Left lobe of liver (tissue), 2 donors: ENCODE measurements around the gene PCNA. TPM values are rescaled to one million over a fixed set of nuclear protein-coding genes. Genes with fewer than 3 reads are reported as not detected.

ENCODE experiments used
- ATAC-seq: fragments of 200-7000 bp; cut with Tn5 transposase; one replicate; pipeline ENCODE4 v1.9.1; 2020; ENCODE audit warnings: mild to moderate bottlenecking, moderate library complexity
- DNase-seq: peaks from one replicate; pipeline ENCODE4 v3.0.0-alpha.2; 2020; ENCODE audit warnings: low spot score
- total RNA-seq: library from RNA; stranded (reverse); gene quantifications from one replicate; pipeline ENCODE4 v1.2.1, GENCODE V29; 2021
- donor health status: DM: no; HTN: no; CAD: no; lungs with moderate emphysema.
- donor health status: DM: no; HTN: yes; CAD: no.

PCNA gene
- 18.5 TPM for total RNA-seq

DNA sequence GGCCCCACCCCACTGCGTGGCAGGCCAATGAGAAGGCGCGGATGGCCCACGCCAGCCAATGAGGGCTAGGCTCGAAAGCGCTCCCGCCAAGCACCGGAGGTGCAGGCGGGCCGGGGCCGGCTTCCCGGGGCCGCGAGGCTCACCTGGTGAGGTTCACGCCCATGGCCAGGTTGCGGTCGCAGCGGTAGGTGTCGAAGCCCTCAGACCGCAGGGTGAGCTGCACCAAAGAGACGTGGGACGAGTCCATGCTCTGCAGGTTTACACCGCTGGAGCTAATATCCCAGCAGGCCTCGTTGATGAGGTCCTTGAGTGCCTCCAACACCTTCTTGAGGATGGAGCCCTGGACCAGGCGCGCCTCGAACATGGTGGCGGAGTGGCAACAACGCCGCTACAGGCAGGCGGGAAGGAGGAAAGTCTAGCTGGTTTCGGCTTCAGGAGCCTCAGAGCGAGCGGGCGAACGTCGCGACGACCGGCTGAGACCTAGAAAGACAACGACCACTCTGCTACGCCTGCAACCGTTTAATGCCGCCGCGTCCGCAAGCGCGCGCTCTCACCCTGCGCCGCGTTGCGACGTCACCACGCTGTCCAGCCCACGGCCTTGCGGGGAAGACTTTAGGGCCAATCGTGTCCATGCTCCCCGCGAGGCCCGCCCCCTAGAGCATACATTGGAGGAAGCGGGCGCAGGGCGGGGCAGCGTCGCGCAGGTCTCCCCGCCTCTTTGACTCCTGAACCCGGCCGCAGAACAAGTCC, at the start of gene PCNA:
TSS of gene PCNA (minus strand) at position 524 of the 750 bp plus-strand sequence. CDS start at position 364, 160 bp downstream.
- DNase-seq: peak; percentile 97
- ATAC-seq: peak; percentile 95

DNA sequence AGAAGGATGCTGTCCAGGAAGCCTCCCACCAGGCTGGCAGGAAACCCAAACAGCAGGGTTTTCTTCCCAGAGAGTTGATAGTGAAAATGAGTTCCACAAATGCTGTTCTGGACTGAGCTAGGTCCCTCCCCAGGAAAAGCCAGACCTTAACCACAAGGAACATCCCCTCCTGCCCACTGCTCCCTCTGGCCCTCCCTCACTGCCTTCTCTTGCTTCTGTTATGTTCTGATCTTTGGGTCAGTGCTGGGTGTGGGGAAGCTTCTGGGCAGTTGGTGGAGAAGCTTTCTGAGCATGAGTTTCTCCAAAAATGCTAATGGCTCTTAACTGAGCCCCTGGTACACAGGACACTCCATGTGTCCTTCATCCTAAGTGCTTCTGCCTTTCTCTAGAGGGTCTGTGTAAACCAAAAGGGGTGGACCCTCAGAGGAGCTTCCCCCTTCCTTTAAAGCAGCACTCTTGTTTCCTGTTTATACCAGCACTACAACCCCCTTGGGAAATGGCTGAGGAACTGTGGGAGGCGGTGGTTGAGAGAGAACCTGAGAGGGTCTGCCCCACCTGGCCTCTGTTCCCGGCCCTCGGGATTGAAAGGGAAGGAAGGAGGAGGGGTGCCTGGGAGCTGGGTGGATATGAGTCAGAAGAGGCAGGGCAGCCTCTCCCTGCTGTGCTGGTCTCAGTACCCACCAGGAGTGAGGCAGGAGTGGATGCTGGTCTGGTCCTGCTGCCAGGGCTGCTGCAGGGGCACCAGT, 49.1 kb upstream of the PCNA start:
- ATAC-seq: no peak
- DNase-seq: no peak

DNA sequence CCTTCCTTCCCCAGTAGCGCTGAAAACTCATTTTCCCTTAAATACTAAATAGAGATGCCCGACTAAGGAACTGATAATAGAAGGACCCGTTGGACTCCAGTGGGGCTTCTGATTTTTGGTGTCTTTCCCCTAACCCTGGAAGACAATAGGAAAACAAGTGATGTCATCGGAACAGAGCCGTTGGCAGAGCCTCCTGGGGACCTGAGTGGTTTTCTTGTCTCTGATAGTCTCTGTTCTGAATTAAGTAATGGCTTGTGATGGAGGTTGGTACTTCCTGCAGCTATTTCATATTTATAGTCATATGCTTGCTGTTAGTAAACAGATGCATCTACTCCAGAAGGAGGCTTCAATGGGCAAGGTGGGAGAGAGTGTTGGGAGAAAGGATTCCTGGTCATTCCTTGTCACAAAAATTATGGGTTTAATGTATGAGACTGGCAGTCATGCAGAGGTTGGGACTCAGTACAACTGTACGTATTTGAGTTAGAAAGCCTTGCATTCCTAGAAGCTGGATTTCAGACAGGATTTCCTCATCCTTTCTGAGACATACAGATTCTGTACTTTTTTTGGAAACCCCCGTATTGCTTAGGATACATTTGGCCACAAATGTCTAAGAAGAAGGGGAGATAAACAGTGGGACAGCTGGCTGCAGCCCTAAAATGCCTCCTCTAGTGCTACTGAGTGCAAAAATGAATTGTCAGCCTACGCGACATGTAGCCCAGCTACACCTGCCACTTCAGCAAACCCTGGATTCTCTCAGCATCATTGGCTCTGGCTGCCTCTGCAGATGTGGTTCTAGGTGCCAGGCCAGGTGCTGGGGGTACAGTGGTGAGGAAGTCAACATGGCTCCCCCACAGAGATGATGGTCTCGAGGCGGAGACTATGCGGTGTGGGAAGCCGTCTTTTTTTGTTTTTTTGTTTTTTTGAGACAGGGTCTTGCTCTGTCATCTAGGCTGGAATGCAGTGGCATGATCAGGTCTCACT, 45.2 kb upstream of the PCNA start:
- DNase-seq (no peak), ATAC-seq (no peak)

DNA sequence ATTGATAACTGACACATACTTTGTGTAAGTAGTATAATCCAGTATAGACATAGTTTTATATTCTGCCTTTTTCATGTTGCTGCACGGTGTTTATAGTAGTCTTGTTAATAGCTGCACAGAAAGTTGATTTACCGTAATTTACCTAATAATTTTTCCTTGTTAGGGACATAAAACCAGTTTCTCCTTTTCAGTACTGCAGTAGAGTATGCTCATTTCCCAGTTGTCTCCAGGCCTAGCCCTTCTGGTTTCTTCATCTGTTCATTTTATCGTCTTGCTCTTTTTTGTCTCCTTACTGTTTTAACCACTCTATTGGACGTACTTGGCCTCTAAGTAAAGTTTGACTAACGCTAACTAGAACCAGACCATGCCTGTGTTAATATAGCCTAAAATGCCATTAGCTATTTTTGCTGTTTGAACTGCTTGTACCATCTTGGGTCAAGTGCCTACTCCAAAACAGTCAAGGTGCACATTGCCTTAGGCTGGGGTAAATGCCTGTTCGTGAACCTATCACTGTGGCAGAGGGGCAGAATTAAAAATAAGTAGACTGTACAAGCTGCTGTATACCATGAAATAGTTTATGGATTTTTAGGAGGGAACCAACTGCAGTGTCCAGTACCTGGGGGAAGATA, 41.9 kb upstream of the PCNA start:
- DNase-seq: no peak
- ATAC-seq: no peak

DNA sequence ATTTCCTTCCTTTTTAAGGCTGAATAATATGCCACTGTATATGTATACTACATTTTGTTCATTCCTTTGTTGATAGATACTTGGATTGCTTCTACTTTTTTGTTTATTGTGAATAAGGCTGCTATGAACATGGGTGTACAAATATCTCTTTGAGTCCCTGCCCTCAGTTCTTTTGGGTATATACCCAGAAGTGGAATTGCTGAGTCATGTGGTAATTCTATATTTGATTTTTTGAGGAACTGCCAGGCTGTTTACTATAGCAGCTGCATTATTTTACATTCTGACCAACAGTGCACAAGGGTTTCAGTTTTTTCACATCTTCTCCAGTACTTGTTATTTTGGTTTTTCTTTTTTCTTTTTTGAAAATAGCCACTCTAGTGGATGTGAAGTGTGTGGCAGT, 41.1 kb upstream of the PCNA start:
- no peak for ATAC-seq
- no peak for DNase-seq

DNA sequence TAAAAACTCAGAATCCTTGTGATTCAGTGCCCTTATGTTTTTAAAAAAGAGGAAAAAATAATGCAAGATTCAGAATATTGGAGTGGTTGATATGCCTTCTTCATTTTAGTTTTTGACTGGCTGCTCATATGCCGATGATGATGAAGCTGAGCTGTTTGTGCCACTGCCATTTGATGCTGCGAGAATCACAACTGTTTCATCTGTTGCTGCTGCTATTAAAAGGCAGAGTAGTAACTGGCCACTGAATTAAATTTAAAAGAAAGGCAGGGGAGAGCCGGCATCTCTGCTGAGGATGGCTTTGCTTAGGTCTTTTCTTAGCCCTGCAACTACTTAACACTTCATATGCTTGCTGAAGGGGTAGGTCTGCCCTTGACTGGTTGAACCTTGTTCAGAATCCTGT, 40.2 kb upstream of the PCNA start:
- DNase-seq (no peak), ATAC-seq (no peak)

DNA sequence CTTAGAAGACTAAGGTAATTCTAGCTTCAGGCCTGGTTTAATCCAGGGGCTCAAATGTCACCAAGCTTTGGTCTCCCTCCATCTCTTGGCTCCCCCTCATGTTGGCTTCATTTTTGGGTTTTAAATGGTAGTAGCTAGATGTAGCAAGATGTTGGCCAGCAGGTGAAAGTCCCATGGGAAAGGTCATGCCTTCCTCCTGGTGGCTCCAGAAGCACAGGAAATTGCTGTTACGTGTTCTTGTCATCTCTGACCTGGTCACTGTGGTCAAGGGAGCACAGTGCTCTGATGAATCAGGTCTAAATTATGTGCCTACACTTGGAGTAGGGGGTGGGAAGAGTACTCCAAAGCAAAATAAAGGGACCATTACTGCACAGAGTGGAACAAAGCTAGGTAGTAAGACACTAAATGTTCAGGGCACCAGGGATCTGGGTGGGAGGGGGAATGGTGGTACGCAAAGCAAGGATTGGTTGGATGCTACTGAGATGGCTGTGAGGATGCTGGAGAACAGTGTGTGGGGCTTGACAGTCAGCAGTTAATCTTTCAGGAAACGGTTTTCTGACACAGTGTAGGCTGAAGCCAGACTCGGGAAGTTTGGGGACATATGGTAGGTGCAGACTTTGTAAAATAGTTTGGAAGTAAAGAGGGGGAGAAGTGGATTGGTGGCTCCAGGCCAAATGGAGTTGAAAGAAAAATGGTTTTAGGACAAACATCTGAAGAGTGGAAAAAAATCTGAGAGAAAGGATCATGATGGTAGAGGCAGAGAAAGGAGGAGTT, 37.1 kb upstream of the PCNA start:
- ATAC-seq (peak; percentile 74), DNase-seq (peak; percentile 61)

DNA sequence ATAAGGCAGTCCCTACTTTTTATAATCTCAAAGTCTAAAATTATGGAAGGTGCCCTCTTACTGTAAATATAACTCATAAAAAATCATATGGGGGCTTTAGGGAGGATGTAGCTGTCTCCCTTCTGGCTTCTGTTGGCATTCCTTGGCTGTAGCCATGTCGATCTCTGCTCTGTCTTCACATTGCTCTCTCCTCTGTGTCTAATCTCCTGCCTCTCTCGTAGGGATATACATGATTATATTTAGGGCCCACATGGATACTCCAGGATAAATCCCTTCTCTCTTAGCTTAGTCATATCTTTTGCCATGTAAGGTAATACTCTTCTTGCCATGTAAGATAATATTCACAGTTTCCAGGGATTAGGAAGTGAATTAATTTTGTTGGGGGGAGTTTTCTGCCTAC, 35.6 kb upstream of the PCNA start:
- no peak for ATAC-seq
- no peak for DNase-seq

DNA sequence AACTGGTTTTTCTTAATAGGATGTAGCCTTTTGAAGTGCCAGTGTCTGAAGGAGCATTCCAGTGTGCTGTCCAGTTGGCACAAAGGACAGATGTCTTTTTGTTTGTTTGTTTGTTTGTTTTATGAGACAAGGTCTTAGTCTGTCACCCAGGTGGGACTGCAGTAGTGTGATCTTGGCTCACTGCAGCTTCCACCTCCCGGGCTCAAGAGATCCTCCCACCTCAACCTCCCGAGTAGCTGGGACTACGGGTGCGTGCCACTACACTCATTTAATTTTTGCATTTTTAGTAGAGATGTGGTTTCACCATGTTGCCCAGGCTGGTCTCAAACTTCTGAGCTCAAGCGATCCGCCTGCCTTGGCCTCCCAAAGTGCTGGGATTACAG, 34.8 kb upstream of the PCNA start:
- no peak for ATAC-seq
- DNase-seq: no peak

DNA sequence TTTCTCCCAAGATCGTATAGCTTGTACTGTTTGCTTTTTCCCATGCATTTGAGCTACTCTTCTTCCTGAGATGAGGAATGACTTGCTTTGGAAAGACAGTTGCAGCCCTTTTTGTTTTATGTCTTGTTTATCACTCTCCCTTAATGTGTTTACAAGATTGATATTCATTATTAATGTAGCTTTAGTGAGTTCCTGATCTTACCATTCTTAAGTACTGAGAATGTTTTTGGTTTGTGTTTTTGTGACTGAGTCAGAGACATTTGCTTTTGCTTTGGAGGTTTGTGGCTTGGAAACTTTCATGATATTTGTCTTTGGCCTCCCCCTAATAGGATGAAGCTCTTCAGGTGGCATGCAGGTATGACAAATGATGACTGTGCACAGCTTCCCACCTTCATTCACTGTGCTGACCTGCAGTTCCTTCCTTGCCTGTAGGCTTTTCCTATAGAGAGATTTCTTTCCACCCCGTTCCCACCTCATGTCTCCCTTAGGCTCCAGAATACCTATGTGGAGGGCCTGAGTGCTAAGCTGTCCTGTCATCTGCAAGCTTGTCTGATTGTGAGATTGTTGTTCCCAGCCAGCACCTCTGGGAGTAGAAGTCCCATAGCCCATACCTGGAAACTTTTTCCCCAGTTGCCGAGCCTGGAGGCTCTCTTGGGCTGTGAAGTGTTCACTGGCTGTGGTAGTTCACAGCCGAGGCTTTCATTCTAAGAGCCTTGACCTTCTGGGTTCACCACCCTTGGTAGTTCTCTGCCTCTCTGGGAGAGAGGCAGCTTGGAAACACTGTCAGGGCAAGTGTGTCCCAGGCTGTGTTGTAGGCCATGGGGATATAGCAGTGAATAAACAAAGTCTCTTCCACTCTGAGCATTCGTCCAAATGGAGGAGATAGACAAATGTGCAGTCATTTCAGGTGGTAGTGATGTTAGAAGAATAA, 34.1 kb upstream of the PCNA start:
- DNase-seq (no peak), ATAC-seq (no peak)

DNA sequence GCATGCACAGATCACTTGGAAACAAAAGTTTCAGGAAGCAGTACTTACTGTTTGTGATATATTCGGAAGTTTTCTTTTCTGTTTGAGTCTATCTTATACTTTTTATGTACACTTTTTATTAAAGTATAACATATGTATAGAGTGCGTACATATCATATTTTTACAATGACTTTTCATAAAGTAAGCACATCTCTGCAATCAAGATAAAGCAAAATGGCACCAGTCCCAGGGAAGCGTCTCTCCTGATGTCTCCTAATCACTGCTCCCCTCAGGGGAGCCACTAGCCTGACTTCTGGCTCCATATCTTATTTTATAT, 33.4 kb upstream of the PCNA start:
- ATAC-seq: no peak
- DNase-seq: no peak

DNA sequence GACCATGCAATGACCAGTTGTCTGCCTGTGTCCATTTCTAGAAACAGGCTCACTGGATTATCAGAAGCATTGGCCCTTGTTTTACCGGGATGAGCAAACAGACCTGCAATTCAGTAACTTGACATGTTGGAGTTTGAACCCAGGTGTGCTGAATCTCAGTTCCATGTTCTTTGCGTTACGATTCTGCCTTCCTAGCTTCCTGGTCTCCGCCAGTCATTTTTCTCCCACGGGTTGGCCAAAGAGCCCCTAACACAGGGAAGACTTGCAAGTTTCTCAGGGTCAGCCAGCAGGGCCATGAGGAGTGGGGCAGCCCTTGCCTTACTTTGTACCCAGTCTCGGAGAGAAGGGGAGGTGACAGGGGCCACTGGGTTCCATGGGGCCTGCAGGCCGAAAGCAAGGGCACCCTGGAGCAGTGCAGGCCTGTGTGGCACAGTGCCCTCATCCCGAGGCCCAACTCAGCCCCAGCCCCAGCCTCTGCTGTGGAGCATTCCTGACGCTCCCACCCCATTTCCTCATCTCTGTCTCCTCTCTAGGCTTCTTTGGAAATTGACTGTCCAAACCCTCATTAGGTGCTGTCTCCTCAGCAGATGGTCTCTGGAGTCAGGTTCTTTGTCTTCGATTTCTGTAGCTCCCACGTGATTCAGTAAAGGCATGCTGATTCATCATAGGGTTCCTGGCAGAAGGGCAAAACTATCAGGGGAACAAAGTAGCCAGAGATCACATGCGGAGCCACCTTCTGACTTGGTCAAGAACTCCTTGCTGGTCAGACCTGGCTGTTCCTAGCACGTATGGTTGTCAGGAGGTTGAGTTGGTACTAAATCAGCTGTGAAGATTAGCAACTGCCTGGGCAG, 30.7 kb upstream of the PCNA start:
- DNase-seq (peak; percentile 75), ATAC-seq (peak; percentile 80)

DNA sequence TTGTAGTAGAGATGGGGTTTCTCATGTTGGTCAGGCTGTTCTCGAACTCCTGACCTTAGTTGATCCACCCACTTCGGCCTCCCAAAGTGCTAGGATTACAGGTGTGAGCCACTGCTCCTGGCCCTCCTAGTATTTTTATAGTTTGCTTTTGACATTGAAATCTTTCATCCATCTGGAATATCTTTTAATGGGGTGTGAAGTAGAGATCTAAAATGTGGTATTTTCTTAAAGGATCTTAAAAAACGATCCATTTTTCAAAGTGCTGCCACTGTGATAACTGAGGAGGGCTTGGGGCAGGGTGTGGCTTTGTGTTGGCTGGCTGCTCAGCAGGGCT, 30.1 kb upstream of the PCNA start:
- ATAC-seq (no peak), DNase-seq (no peak)

DNA sequence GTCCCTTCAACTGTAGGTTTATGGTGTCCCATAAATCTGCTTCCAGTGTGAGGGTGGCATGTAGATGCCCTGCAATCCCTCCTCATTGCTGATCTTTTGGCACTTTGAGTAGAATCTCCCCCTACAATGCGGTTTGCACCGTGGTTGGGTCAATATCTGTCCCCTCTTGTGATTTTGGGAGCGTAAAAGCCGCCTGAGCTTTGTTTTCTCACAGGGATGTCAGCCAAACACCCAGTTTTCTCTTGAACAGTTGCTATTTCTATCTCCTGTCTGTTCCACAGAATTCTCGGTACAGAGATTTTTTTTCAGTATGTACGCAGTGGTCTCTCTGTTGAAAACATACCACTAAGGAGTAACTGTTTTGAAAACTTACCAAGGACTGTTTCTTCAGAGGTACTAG, 28.8 kb upstream of the PCNA start:
- DNase-seq (peak; percentile 45), ATAC-seq (peak; percentile 37)

DNA sequence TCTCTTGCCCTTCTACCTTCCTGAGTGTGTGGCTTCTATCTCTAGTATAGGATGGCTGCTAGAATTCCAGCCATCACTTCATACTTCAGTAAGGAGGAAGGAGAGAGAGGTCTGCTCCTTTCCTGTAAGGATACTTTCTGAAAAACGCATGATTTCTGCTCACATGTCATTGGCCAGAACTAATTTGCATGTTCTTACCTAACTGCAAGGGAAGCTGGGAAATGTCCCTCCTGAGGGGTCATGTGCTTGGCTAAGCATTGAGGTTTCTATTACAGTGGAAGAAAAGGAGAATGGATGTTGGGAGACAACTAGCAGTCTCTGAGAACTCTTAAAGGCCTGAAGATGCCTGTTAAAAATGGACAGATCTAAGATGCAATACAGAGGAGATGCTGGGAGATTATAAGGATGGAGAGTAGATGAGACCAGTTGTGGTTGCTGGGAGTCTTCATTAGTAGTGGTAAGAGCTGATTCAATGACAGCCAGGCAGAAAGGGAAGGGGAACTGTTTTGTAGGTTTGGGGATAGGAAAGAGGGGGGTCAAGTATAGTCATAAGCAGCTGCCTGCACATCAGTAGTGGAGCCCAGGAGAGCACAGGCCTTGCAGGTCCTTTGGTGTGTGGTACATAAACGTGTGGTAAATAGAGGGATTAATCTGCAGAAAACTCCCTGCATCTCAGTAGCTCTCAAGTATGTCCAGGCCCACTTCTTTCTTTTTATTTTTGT, 27.3 kb upstream of the PCNA start:
- no peak for ATAC-seq
- DNase-seq: no peak

DNA sequence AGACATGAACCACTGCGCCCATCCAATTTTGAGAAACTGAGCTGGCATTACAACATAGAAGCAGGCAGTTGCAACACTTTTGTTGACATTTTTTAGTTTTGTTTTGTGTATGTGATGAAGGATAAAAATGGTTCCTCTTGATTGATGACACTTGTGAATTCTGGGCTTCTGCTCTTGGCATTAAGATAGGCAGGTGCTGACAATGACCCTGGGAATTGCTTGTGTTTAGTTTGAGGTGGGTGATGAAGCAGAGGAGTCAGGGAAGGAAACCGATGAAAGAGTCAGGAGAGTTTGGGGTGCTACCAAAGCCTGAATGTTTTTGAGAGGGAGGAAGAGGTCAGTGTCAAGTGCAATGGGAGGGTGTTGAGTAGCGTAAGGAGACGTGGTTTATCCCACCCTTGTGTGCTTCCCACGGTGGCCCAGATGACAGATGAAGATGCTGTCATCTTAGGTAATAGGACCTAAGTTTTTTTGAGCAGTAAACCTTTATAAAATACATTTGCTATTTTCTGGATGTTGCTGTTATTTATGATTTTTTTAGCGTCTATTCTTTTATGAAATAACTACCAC, 26.4 kb upstream of the PCNA start:
- no peak for DNase-seq

DNA sequence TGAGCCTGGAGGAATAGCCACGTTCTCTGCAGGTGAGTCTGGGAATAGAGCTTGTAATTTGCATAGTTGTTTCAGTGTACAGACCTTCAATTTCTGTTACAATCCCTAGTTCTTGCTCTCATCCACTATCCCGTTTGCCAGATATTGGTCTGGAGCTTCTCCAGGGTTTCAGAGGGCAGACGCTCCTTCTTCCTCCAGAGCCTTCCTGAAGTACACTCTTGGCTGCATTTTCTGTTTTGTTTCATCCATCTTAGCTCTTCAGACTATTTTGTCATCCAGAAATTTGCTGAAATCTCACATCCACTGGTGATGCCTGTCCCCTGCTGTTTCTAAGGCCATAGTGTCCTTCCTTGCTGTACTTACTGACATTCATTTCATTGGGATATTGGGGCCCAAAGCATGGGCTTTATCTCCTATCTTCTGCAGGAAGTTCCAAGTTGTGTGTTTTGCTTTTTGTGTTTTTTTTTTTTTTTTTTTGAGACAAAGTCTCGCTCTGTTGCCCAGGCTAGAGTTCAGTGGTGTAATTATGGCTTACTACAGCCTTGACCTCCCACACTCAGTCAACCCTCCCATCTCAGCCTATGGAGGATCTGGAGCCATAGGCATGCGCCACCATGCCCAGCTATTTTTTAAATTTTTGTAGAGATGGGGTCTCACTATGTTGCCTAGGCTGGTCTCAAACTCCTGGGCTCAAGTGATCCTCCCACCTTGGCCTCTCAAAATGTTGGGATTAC, 25.8 kb upstream of the PCNA start:
- ATAC-seq: no peak
- no peak for DNase-seq

More for the DNA sequence above, 26.4 kb upstream of the PCNA start:
- no peak for ATAC-seq
